GM23338 (cell line): ENCODE measurements around the gene BMPR1B. TPM values are rescaled to one million over a fixed set of nuclear protein-coding genes. Genes with fewer than 3 reads are reported as not detected.

Experiments
- ATAC-seq: fragments of 200-7000 bp; cut with Tn5 transposase; 3 replicates; pipeline ENCODE4 v1.9.1; 2020
- DNase-seq: peaks from one replicate; pipeline ENCODE4 v3.0.0-alpha.2; 2015; ENCODE audit warnings: low spot score
- H2AFZ ChIP-seq: fragments of 200-600 bp; sonication (generic); 2 replicates; pipeline ENCODE4 v1.8.0; 2016; ENCODE audit warnings: antibody characterized with exemption, mild to moderate bottlenecking, moderate library complexity
- H3F3A ChIP-seq: fragments of 200-600 bp; sonication (generic); replicated peaks from 2 replicates; pipeline ENCODE4 v1.8.0; 2017; ENCODE audit warnings: antibody characterized with exemption, mixed run types, low read depth
- H3K27ac ChIP-seq: fragments of 200-600 bp; sonication (generic); 2 replicates; pipeline ENCODE4 v1.6.1; 2016; ENCODE audit warnings: low read depth
- H3K27me3 ChIP-seq: fragments of 200-600 bp; sonication (generic); 2 replicates; pipeline ENCODE4 v1.8.0; 2016; ENCODE audit warnings: mild to moderate bottlenecking, mixed run types, moderate library complexity; ENCODE audit not compliant: insufficient read depth
- H3K36me3 ChIP-seq: fragments of 200-600 bp; sonication (generic); 2 replicates; pipeline ENCODE4 v1.8.0; 2016; ENCODE audit warnings: mild to moderate bottlenecking; ENCODE audit not compliant: insufficient read depth
- H3K4me1 ChIP-seq: fragments of 200-600 bp; sonication (generic); 2 replicates; pipeline ENCODE4 v1.8.0; 2016; ENCODE audit warnings: mild to moderate bottlenecking, moderate library complexity; ENCODE audit not compliant: insufficient read depth
- H3K4me2 ChIP-seq: fragments of 200-600 bp; sonication (generic); 2 replicates; pipeline ENCODE4 v1.7.1; 2017; ENCODE audit warnings: mixed run types
- H3K4me3 ChIP-seq: fragments of 200-600 bp; sonication (generic); 2 replicates; pipeline ENCODE4 v1.6.1; 2016; ENCODE audit warnings: mixed run types
- H3K79me2 ChIP-seq: fragments of 200-600 bp; sonication (generic); replicated peaks from 2 replicates; pipeline ENCODE4 v1.8.0; 2017; ENCODE audit warnings: mild to moderate bottlenecking; ENCODE audit not compliant: insufficient read depth
- H3K9me2 ChIP-seq: fragments of 200-600 bp; sonication (generic); 2 replicates; pipeline ENCODE4 v1.8.0; 2017; ENCODE audit not compliant: insufficient read depth
- H4K20me1 ChIP-seq: fragments of 200-600 bp; sonication (generic); replicated peaks from 2 replicates; pipeline ENCODE4 v1.8.0; 2017; ENCODE audit warnings: mild to moderate bottlenecking; ENCODE audit not compliant: insufficient read depth
- H3K27ac Mint-ChIP-seq: 2 replicates; pipeline ENCODE4 v1.8.0; 2020; ENCODE audit warnings: inconsistent platforms, mild to moderate bottlenecking, moderate library complexity, mixed read lengths
- H3K27me3 Mint-ChIP-seq: 3 replicates; pipeline ENCODE4 v1.8.0; 2022; ENCODE audit warnings: low read depth, mild to moderate bottlenecking, moderate library complexity, mixed read lengths, inconsistent platforms; ENCODE audit not compliant: insufficient read depth, poor library complexity
- H3K36me3 Mint-ChIP-seq: 3 replicates; pipeline ENCODE4 v1.8.0; 2021; ENCODE audit warnings: low read depth, mild to moderate bottlenecking, inconsistent platforms, moderate library complexity, mixed read lengths
- H3K4me1 Mint-ChIP-seq: 3 replicates; pipeline ENCODE4 v1.8.0; 2020; ENCODE audit warnings: mild to moderate bottlenecking, inconsistent platforms, mixed read lengths
- H3K4me3 Mint-ChIP-seq: 3 replicates; pipeline ENCODE4 v1.8.0; 2021; ENCODE audit warnings: moderate library complexity, mild to moderate bottlenecking, inconsistent platforms, mixed read lengths
- H3K9me3 Mint-ChIP-seq: 3 replicates; pipeline ENCODE4 v1.8.0; 2020; ENCODE audit warnings: moderate library complexity, mild to moderate bottlenecking, inconsistent platforms, mixed read lengths
- CREB1 ChIP-seq: fragments of 250-450 bp; sonication (Bioruptor Pico); IDR thresholded peaks from 2 replicates; pipeline ENCODE4 v1.5.0; 2020; ENCODE audit warnings: low read depth, mild to moderate bottlenecking, moderate library complexity
- EZH2 ChIP-seq: fragments of 200-600 bp; sonication (generic); IDR thresholded peaks from one replicate; pipeline ENCODE4 v1.8.0; 2017; ENCODE audit warnings: antibody characterized with exemption, mild to moderate bottlenecking, low read depth; ENCODE audit not compliant: unreplicated experiment
- EZH2phosphoT487 ChIP-seq: fragments of 200-600 bp; sonication (generic); IDR thresholded peaks from one replicate; pipeline ENCODE4 v1.8.1; 2018; ENCODE audit warnings: antibody characterized with exemption; ENCODE audit not compliant: unreplicated experiment
- NANOG ChIP-seq: IDR thresholded peaks from 2 replicates; pipeline ENCODE4 v1.6.1; 2016; ENCODE audit warnings: antibody characterized with exemption, borderline replicate concordance
- POLR2AphosphoS5 ChIP-seq: IDR thresholded peaks from 2 replicates; pipeline ENCODE4 v1.6.1; 2016; ENCODE audit warnings: antibody characterized with exemption, low read depth
- STAT1 ChIP-seq: IDR thresholded peaks from one replicate; pipeline ENCODE4 v1.6.1; 2016; ENCODE audit warnings: antibody characterized with exemption; ENCODE audit not compliant: unreplicated experiment
- ZNF331 ChIP-seq: fragments of 250-450 bp; sonication (Bioruptor Pico); IDR thresholded peaks from 2 replicates; pipeline ENCODE4 v1.5.0; 2020; ENCODE audit warnings: low read depth, mild to moderate bottlenecking, moderate library complexity
- polyA plus RNA-seq: library from polyadenylated mRNA; unstranded; fragments of >200 nt; fragmentation: Nextera tagmentation; extraction: Ambion mirVana; gene quantifications from 2 replicates; pipeline ENCODE4 v1.2.1, GENCODE V29; 2016
- total RNA-seq: library from RNA; depleted of rRNA; stranded (reverse); fragments of >200 nt; shearing (Covaris generic); gene quantifications from 2 replicates; pipeline ENCODE4 v1.2.3, GENCODE V29; 2014
- TF ChIP-seq, protein P1 (sequence below), 2 experiments: fragments of 200-600 bp in 1 of 2; sonication (generic) in 1 of 2; conservative IDR thresholded peaks; 2 replicates each; pipeline versions ENCODE4 v1.5.1 to v1.6.1; 2016 to 2017; ENCODE audit warnings: antibody characterized with exemption in 2 of 2, low read depth in 2 of 2, mild to moderate bottlenecking in 2 of 2, moderate library complexity in 1 of 2
- TF ChIP-seq, protein P2 (sequence below): IDR thresholded peaks from 2 replicates; pipeline ENCODE4 v1.6.1; 2016; ENCODE audit warnings: antibody characterized with exemption
- TF ChIP-seq, protein P3 (sequence below): IDR thresholded peaks from one replicate; pipeline ENCODE4 v1.6.1; 2018; ENCODE audit warnings: antibody characterized with exemption; ENCODE audit not compliant: unreplicated experiment

Gene BMPR1B
- total and polyA plus RNA-seq, 2 experiments from 2014 or later: 0.48 to 1.0 TPM

DNA sequence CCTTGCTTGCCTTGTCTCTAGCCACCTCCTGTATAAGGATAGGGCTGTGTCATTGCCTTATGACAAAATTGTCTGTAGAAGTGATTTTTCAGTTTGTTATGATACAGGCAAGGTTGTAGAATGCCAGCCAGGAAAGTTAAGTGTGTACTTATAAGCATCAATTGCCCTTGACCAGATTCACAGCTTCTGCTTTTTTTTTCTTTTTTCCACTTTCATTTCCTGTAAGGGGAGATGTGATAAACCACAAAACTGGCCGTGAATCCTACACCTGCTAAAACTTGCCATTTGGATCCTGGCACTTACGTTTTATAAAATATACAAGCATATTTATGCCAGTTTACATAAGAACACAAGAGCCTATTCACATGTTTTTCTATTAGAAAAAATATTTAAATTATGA lies 35.0 kb upstream of the BMPR1B start:
- H3K79me2 ChIP-seq: no peaks in the 10 kb centered on the region
- no peaks in the 10 kb centered on the region for H3K36me3 Mint-ChIP-seq
- peaks cover 3% of the 10 kb centered on the region for H3K27me3 Mint-ChIP-seq
- no peaks in the 10 kb centered on the region for H3K9me3 Mint-ChIP-seq
- no peak overlapping the region for H3K27ac ChIP-seq
- H3K27ac Mint-ChIP-seq: no peak overlapping the region
- no peak overlapping the region for H2AFZ ChIP-seq
- H3K4me3 Mint-ChIP-seq: no peak overlapping the region
- H3K4me2 ChIP-seq: no peak overlapping the region
- no peak for TF ChIP-seq ZNF331 (CRISPR knock-in tag)
- TF ChIP-seq, protein P1, sequence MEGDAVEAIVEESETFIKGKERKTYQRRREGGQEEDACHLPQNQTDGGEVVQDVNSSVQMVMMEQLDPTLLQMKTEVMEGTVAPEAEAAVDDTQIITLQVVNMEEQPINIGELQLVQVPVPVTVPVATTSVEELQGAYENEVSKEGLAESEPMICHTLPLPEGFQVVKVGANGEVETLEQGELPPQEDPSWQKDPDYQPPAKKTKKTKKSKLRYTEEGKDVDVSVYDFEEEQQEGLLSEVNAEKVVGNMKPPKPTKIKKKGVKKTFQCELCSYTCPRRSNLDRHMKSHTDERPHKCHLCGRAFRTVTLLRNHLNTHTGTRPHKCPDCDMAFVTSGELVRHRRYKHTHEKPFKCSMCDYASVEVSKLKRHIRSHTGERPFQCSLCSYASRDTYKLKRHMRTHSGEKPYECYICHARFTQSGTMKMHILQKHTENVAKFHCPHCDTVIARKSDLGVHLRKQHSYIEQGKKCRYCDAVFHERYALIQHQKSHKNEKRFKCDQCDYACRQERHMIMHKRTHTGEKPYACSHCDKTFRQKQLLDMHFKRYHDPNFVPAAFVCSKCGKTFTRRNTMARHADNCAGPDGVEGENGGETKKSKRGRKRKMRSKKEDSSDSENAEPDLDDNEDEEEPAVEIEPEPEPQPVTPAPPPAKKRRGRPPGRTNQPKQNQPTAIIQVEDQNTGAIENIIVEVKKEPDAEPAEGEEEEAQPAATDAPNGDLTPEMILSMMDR (conservative IDR thresholded peaks at IDR 0.05; ENCODE audit: low read depth in 2 of 2): no peak
- no peak for TF ChIP-seq EZH2phosphoT487
- TF ChIP-seq, protein P2, sequence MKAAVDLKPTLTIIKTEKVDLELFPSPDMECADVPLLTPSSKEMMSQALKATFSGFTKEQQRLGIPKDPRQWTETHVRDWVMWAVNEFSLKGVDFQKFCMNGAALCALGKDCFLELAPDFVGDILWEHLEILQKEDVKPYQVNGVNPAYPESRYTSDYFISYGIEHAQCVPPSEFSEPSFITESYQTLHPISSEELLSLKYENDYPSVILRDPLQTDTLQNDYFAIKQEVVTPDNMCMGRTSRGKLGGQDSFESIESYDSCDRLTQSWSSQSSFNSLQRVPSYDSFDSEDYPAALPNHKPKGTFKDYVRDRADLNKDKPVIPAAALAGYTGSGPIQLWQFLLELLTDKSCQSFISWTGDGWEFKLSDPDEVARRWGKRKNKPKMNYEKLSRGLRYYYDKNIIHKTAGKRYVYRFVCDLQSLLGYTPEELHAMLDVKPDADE: no peak
- TF ChIP-seq STAT1: no peak
- TF ChIP-seq, protein P3, sequence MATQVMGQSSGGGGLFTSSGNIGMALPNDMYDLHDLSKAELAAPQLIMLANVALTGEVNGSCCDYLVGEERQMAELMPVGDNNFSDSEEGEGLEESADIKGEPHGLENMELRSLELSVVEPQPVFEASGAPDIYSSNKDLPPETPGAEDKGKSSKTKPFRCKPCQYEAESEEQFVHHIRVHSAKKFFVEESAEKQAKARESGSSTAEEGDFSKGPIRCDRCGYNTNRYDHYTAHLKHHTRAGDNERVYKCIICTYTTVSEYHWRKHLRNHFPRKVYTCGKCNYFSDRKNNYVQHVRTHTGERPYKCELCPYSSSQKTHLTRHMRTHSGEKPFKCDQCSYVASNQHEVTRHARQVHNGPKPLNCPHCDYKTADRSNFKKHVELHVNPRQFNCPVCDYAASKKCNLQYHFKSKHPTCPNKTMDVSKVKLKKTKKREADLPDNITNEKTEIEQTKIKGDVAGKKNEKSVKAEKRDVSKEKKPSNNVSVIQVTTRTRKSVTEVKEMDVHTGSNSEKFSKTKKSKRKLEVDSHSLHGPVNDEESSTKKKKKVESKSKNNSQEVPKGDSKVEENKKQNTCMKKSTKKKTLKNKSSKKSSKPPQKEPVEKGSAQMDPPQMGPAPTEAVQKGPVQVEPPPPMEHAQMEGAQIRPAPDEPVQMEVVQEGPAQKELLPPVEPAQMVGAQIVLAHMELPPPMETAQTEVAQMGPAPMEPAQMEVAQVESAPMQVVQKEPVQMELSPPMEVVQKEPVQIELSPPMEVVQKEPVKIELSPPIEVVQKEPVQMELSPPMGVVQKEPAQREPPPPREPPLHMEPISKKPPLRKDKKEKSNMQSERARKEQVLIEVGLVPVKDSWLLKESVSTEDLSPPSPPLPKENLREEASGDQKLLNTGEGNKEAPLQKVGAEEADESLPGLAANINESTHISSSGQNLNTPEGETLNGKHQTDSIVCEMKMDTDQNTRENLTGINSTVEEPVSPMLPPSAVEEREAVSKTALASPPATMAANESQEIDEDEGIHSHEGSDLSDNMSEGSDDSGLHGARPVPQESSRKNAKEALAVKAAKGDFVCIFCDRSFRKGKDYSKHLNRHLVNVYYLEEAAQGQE: no peak
- TF ChIP-seq CREB1 (CRISPR knock-in tag): no peak
- no peak for TF ChIP-seq NANOG
- no peak for TF ChIP-seq POLR2AphosphoS5
- TF ChIP-seq EZH2: no peak
- no peaks in the 10 kb centered on the region for H3K9me2 ChIP-seq
- H3K4me1 ChIP-seq: no peaks in the 10 kb centered on the region
- H3F3A ChIP-seq: no peaks in the 10 kb centered on the region
- no peaks in the 10 kb centered on the region for H3K36me3 ChIP-seq
- no peaks in the 10 kb centered on the region for H3K27me3 ChIP-seq
- DNase-seq (no peak), ATAC-seq (no peak)
- H3K4me3 ChIP-seq: no peak overlapping the region
- H4K20me1 ChIP-seq: no peaks in the 10 kb centered on the region
- H3K4me1 Mint-ChIP-seq: peaks cover 6% of the 10 kb centered on the region
